HepG2 (cell line): Measurements from ENCODE around the gene EIF3L. TPM values are rescaled to one million over a fixed set of nuclear protein-coding genes. Genes with fewer than 3 reads are reported as not detected.

Experiments used
- ATAC-seq: fragments of 200-7000 bp; cut with Tn5 transposase; 3 replicates; pipeline ENCODE4 v1.9.1; 2020; ENCODE audit warnings: mild to moderate bottlenecking, moderate library complexity
- BruUV-seq: library from RNA; stranded (reverse); fragments of 400-500 nt; replicated peaks from 2 replicates; lab custom pipeline; 2021; lab: Mats Ljungman, UMichigan
- CTCF ChIA-PET: fragments of 300-600 bp; formaldehyde crosslinking; extraction: SDS; loops from one replicate; lab custom pipeline; 2021; ENCODE audit warnings: low total read pairs, inconsistent platforms, low intra/inter-chr PET ratio; lab: Yijun Ruan, JAX
- POLR2A ChIA-PET: fragments of 350-600 bp; sonication (Branson Sonifier 250); formaldehyde crosslinking; loops from one replicate; lab custom pipeline; 2020; ENCODE audit warnings: antibody characterized with exemption, inconsistent platforms; lab: Yijun Ruan, JAX
- DNase-seq: peaks from one replicate; pipeline ENCODE4 v3.0.0-alpha.2; 2015; ENCODE audit warnings: low spot score
- FAIRE-seq: peaks from 3 replicates; lab custom pipeline; 2011; peaks lifted over from hg19 to GRCh38; lab: Jason Lieb, UNC
- H2AFZ ChIP-seq: one replicate; pipeline ENCODE4 v1.6.1; 2011; ENCODE audit warnings: low read length, inconsistent platforms
- H3K27ac ChIP-seq: fragments of 300-600 bp; 3 replicates; pipeline ENCODE4 v1.8.0; 2011; ENCODE audit warnings: mixed run types, mild to moderate bottlenecking, mixed read lengths, low read length, inconsistent platforms; ENCODE audit not compliant: insufficient read depth; ENCODE audit errors: extremely low read length
- H3K27me3 ChIP-seq, 2 experiments: fragments of 200-600 bp in 1 of 2; 2 replicates in 1 of 2; 3 replicates in 1 of 2; pipeline versions ENCODE4 v1.6.0 to v1.8.0; 2011; ENCODE audit warnings: low read length in 2 of 2, mild to moderate bottlenecking in 2 of 2, moderate library complexity in 2 of 2, inconsistent platforms in 1 of 2; ENCODE audit not compliant: insufficient read depth in 2 of 2, control insufficient read depth in 1 of 2
- H3K36me3 ChIP-seq, 2 experiments: fragments of 200-600 bp in 1 of 2; replicated peaks in 1 of 2; 2 replicates in 1 of 2; 3 replicates in 1 of 2; pipeline versions ENCODE4 v1.5.1 to v1.8.0; 2011; ENCODE audit warnings: low read length in 2 of 2, inconsistent platforms in 1 of 2; ENCODE audit not compliant: insufficient read depth in 2 of 2, control insufficient read depth in 1 of 2
- H3K4me1 ChIP-seq: 2 replicates; pipeline ENCODE4 v1.5.1; 2012; ENCODE audit warnings: low read length, inconsistent platforms; ENCODE audit not compliant: insufficient read depth
- H3K4me2 ChIP-seq: 2 replicates; pipeline ENCODE4 v1.6.0; 2011; ENCODE audit warnings: low read depth, low read length, inconsistent platforms
- H3K4me3 ChIP-seq, 3 experiments: fragments of 200-600 bp in 1 of 3; sonication (generic), shearing (Covaris generic) in 1 of 3; replicated peaks in 1 of 3; 2 replicates each; pipeline ENCODE4 v1.5.1; 2011 to 2016; ENCODE audit warnings: low read length in 3 of 3, inconsistent platforms in 2 of 3, low read depth in 2 of 3, mild to moderate bottlenecking in 2 of 3, control low read depth in 1 of 3, mixed read lengths in 1 of 3; ENCODE audit not compliant: insufficient read depth in 1 of 3
- H3K79me2 ChIP-seq: one replicate; pipeline ENCODE4 v1.6.1; 2011; ENCODE audit warnings: low read length, inconsistent platforms; ENCODE audit not compliant: insufficient read depth
- H3K9ac ChIP-seq: 2 replicates; pipeline ENCODE4 v1.6.0; 2011; ENCODE audit warnings: mild to moderate bottlenecking, low read depth, low read length, inconsistent platforms; ENCODE audit not compliant: insufficient read depth
- H3K9me3 ChIP-seq: 2 replicates; pipeline ENCODE4 v1.5.1; 2012; ENCODE audit warnings: mild to moderate bottlenecking, low read length
- H4K20me1 ChIP-seq: 2 replicates; pipeline ENCODE4 v1.6.0; 2011; ENCODE audit warnings: inconsistent platforms, mild to moderate bottlenecking, low read length, moderate library complexity; ENCODE audit not compliant: insufficient read depth
- KLF9 ChIP-seq: IDR thresholded peaks from 2 replicates; pipeline ENCODE4 v1.6.1; 2016; ENCODE audit warnings: low read depth
- PRPF4 ChIP-seq: fragments of 200-400 bp; formaldehyde crosslinking; IDR thresholded peaks from 2 replicates; pipeline ENCODE4 v1.6.1; 2016; ENCODE audit warnings: low read length, low read depth; ENCODE audit not compliant: poor library complexity, severe bottlenecking
- RAD51 ChIP-seq: fragments of 450-650 bp; IDR thresholded peaks from 2 replicates; pipeline ENCODE4 v1.6.1; 2016; ENCODE audit warnings: borderline replicate concordance
- RBAK ChIP-seq: sonication (generic); formaldehyde crosslinking; IDR thresholded peaks from 2 replicates; pipeline ENCODE4 v1.5.1; 2020; ENCODE audit warnings: mild to moderate bottlenecking, missing genetic modification reagents
- ZNF430 ChIP-seq: sonication (generic); formaldehyde crosslinking; IDR thresholded peaks from 2 replicates; pipeline ENCODE4 v1.9.0; 2021; ENCODE audit warnings: mild to moderate bottlenecking, missing genetic modification reagents
- ZNF792 ChIP-seq: IDR thresholded peaks from 2 replicates; pipeline ENCODE4 v1.6.1; 2016
- WGBS: methylation state at CpG from one replicate; pipeline ENCODE4 v1.1.6; 2017; ENCODE audit warnings: low lambda C conversion rate; 5-methylcytosine and 5-hydroxymethylcytosine counted together
- in situ Hi-C: cut with HindIII; loops from 2 replicates; pipeline ENCODE4 v1.10.0; 2017; ENCODE audit warnings: low pct_unique_long_range_greater_than_20kb; ENCODE audit not compliant: extremely low pct_ligation_motif_present
- intact Hi-C: fragments of 100-400 bp; cut with micrococcal nuclease; formaldehyde crosslinking; loops from one replicate; pipeline ENCODE4 v1.10.0; 2022; ENCODE audit not compliant: unreplicated experiment
- polyA plus RNA-seq, 8 experiments: library from polyadenylated mRNA; depleted of rRNA in 3 of 8; stranded (reverse) in 7 of 8; unstranded in 1 of 8; fragments of >200 nt; fragmentation: Illumina TruSeq in 4 of 8; extraction: Trizol in 4 of 8; gene quantifications; 2 replicates each; pipeline versions ENCODE4 v1.2.1 to v1.2.3, GENCODE V29; 2011 to 2016; ENCODE audit warnings: low read depth in 4 of 8, missing spikeins in 1 of 8, mixed read lengths in 1 of 8; ENCODE audit not compliant: insufficient read depth in 1 of 8
- total RNA-seq, 5 experiments: library from RNA; depleted of rRNA; stranded (reverse); fragments of >200 nt; fragmentation: Illumina TruSeq; extraction: Trizol; gene quantifications; 2 replicates each; pipeline ENCODE4 v1.2.3, GENCODE V29; 2016; ENCODE audit warnings: low read depth in 1 of 5
- TF ChIP-seq, protein P1 (sequence below): sonication (generic); formaldehyde crosslinking; IDR thresholded peaks from 2 replicates; pipeline ENCODE4 v1.5.0; 2020; ENCODE audit warnings: missing genetic modification reagents
- TF ChIP-seq, protein P2 (sequence below): sonication (generic); formaldehyde crosslinking; IDR thresholded peaks from 2 replicates; pipeline ENCODE4 v1.4.0; 2020; ENCODE audit warnings: low read depth, missing genetic modification reagents
- TF ChIP-seq, protein P3 (sequence below): sonication (generic); formaldehyde crosslinking; IDR thresholded peaks from 2 replicates; pipeline ENCODE4 v1.9.0; 2021; ENCODE audit warnings: missing genetic modification reagents, borderline replicate concordance
- TF ChIP-seq, protein P4 (sequence below): sonication (generic); formaldehyde crosslinking; IDR thresholded peaks from 2 replicates; pipeline ENCODE4 v1.4.0; 2020; ENCODE audit warnings: missing genetic modification reagents
- TF ChIP-seq, protein P5 (sequence below): sonication (generic); formaldehyde crosslinking; IDR thresholded peaks from 2 replicates; pipeline ENCODE4 v1.4.0; 2020; ENCODE audit warnings: missing genetic modification reagents, borderline replicate concordance

The EIF3L gene
- total and polyA plus RNA-seq, 2 of the 13 experiments (the other 11 are each of a cell fraction or from before 2014, with no cell fraction given): 514 to 793 TPM

DNA sequence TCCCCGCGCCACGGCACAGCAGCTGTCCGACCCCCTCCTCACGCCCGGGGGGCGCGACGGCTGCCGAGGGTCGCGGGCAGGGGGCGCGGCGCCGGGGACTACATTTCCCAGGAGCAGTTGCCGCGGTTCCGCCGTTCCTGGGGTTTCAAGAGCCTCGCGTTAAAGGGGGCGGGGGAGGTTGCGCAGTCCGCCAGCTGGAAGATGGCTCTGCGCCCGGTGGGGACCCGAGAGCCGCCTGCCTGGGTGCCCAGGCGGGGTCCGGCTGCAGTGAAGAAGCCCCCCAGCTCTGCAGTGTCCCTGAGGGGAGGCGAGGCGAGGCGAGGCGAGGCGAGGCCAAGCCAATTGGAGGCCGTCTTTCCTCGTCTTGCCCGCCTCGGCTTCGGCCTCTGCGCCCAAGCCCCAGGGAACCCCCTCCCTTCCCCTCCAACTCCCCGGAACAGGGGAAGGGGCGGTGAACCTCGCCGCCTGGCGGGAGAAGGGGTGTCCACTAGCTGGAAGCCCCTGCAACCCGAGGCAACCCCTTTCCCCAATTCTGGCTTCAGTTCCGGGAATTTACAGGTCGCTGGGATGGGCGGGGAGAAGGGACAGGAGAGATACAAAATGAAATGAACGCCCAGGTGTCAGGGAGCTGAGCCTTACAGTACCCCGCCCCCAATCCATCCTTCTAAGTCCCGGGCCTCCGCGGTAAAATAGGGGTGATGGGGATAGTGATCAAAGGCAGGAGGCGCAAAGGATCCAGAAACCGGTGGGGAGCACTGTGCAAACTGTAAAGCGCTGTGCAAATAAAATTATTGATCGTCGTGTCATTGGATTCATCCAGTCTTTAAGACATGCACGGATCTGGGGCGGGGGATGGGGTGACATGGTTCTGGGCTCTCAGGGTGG lies 46.7 kb upstream of the EIF3L start:
- no peak overlapping the region for H2AFZ ChIP-seq
- DNase-seq: peak; percentile 54
- peaks cover 23% of the 10 kb centered on the region; the same call in 1 of the 2 replicates for H4K20me1 ChIP-seq
- in situ Hi-C loops (no loop called here), intact Hi-C loops (loop anchor here (2.0 to 10.0 kb wide), 3 partner anchors 20 to 148 kb away; partner anchors contain the start of gene PDXP)
- H3K27ac ChIP-seq: peak overlapping the region; percentile 77
- peak overlapping the region; percentile 97 for H3K4me2 ChIP-seq
- H3K36me3 ChIP-seq: no peaks in the 10 kb centered on the region
- BruUV-seq: no TSS peak
- FAIRE-seq: peak; percentile 21
- H3K4me3 ChIP-seq: peak overlapping the region; percentile 78 to 95 (median 93)
- no peaks in the 10 kb centered on the region for H3K9me3 ChIP-seq
- no peaks in the 10 kb centered on the region; a peak in 1 of 5 replicates for H3K27me3 ChIP-seq
- CTCF ChIA-PET: no interaction called here
- peak; percentile 58 for ATAC-seq
- peaks cover 20% of the 10 kb centered on the region for H3K79me2 ChIP-seq
- H3K9ac ChIP-seq: peak overlapping the region; percentile 88
- WGBS: under 1% methylated on average over 27 of the region's 63 CpGs
- H3K4me1 ChIP-seq: peaks cover 25% of the 10 kb centered on the region
- POLR2A ChIA-PET: interaction anchor here (0.8 to 8.6 kb wide), 15 partner anchors 14 to 257 kb away, joined by 3 to 127 read pairs (median 5); partner anchors contain the start of genes ANKRD54, GGA1, NOL12 and PDXP
- TF ChIP-seq, protein P1, sequence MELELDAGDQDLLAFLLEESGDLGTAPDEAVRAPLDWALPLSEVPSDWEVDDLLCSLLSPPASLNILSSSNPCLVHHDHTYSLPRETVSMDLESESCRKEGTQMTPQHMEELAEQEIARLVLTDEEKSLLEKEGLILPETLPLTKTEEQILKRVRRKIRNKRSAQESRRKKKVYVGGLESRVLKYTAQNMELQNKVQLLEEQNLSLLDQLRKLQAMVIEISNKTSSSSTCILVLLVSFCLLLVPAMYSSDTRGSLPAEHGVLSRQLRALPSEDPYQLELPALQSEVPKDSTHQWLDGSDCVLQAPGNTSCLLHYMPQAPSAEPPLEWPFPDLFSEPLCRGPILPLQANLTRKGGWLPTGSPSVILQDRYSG (CRISPR knock-in tag): no peak
- TF ChIP-seq, protein P2, sequence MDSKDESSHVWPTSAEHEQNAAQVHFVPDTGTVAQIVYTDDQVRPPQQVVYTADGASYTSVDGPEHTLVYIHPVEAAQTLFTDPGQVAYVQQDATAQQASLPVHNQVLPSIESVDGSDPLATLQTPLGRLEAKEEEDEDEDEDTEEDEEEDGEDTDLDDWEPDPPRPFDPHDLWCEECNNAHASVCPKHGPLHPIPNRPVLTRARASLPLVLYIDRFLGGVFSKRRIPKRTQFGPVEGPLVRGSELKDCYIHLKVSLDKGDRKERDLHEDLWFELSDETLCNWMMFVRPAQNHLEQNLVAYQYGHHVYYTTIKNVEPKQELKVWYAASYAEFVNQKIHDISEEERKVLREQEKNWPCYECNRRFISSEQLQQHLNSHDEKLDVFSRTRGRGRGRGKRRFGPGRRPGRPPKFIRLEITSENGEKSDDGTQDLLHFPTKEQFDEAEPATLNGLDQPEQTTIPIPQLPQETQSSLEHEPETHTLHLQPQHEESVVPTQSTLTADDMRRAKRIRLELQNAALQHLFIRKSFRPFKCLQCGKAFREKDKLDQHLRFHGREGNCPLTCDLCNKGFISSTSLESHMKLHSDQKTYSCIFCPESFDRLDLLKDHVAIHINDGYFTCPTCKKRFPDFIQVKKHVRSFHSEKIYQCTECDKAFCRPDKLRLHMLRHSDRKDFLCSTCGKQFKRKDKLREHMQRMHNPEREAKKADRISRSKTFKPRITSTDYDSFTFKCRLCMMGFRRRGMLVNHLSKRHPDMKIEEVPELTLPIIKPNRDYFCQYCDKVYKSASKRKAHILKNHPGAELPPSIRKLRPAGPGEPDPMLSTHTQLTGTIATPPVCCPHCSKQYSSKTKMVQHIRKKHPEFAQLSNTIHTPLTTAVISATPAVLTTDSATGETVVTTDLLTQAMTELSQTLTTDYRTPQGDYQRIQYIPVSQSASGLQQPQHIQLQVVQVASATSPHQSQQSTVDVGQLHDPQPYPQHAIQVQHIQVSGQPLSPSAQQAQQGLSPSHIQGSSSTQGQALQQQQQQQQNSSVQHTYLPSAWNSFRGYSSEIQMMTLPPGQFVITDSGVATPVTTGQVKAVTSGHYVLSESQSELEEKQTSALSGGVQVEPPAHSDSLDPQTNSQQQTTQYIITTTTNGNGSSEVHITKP (CRISPR knock-in tag): no peak
- TF ChIP-seq, protein P3, sequence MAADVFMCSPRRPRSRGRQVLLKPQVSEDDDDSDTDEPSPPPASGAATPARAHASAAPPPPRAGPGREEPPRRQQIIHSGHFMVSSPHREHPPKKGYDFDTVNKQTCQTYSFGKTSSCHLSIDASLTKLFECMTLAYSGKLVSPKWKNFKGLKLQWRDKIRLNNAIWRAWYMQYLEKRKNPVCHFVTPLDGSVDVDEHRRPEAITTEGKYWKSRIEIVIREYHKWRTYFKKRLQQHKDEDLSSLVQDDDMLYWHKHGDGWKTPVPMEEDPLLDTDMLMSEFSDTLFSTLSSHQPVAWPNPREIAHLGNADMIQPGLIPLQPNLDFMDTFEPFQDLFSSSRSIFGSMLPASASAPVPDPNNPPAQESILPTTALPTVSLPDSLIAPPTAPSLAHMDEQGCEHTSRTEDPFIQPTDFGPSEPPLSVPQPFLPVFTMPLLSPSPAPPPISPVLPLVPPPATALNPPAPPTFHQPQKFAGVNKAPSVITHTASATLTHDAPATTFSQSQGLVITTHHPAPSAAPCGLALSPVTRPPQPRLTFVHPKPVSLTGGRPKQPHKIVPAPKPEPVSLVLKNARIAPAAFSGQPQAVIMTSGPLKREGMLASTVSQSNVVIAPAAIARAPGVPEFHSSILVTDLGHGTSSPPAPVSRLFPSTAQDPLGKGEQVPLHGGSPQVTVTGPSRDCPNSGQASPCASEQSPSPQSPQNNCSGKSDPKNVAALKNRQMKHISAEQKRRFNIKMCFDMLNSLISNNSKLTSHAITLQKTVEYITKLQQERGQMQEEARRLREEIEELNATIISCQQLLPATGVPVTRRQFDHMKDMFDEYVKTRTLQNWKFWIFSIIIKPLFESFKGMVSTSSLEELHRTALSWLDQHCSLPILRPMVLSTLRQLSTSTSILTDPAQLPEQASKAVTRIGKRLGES (CRISPR knock-in tag): no peak
- TF ChIP-seq, protein P4, sequence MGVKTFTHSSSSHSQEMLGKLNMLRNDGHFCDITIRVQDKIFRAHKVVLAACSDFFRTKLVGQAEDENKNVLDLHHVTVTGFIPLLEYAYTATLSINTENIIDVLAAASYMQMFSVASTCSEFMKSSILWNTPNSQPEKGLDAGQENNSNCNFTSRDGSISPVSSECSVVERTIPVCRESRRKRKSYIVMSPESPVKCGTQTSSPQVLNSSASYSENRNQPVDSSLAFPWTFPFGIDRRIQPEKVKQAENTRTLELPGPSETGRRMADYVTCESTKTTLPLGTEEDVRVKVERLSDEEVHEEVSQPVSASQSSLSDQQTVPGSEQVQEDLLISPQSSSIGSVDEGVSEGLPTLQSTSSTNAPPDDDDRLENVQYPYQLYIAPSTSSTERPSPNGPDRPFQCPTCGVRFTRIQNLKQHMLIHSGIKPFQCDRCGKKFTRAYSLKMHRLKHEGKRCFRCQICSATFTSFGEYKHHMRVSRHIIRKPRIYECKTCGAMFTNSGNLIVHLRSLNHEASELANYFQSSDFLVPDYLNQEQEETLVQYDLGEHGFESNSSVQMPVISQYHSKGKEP (CRISPR knock-in tag): no peak
- TF ChIP-seq, protein P5, sequence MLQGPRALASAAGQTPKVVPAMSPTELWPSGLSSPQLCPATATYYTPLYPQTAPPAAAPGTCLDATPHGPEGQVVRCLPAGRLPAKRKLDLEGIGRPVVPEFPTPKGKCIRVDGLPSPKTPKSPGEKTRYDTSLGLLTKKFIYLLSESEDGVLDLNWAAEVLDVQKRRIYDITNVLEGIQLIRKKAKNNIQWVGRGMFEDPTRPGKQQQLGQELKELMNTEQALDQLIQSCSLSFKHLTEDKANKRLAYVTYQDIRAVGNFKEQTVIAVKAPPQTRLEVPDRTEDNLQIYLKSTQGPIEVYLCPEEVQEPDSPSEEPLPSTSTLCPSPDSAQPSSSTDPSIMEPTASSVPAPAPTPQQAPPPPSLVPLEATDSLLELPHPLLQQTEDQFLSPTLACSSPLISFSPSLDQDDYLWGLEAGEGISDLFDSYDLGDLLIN: no peak
- TF ChIP-seq PRPF4: peak; percentile 32
- no peak for TF ChIP-seq ZNF430 (CRISPR knock-in tag)
- TF ChIP-seq RBAK (CRISPR knock-in tag): no peak
- no peak for TF ChIP-seq ZNF792 (CRISPR knock-in tag)
- 0 out of 2 replicates have a peak, but pooled peaks have one; percentile 50 for TF ChIP-seq KLF9 (CRISPR knock-in tag)
- no peak for TF ChIP-seq RAD51
